Activated naive CD8-positive, alpha-beta T cell treated with anti-CD3 and anti-CD28 coated beads for 36 hours (primary cell): Measurements from ENCODE around the gene GPC6. TPM values are rescaled to one million over a fixed set of nuclear protein-coding genes. Genes with fewer than 3 reads are reported as not detected.

ENCODE experiments used
- DNase-seq: peaks from one replicate; pipeline ENCODE4 v3.0.0; 2021
- H3K27ac Mint-ChIP-seq: one replicate; pipeline ENCODE4 v1.8.0; 2022; ENCODE audit warnings: mild to moderate bottlenecking, moderate library complexity, mixed read lengths
- H3K27me3 Mint-ChIP-seq: one replicate; pipeline ENCODE4 v1.8.0; 2022; ENCODE audit warnings: mild to moderate bottlenecking, mixed read lengths
- H3K36me3 Mint-ChIP-seq: one replicate; pipeline ENCODE4 v1.8.0; 2021; ENCODE audit warnings: mild to moderate bottlenecking, mixed read lengths
- H3K4me1 Mint-ChIP-seq: one replicate; pipeline ENCODE4 v1.8.0; 2021; ENCODE audit warnings: mixed read lengths
- H3K4me3 Mint-ChIP-seq: one replicate; pipeline ENCODE4 v1.8.0; 2022; ENCODE audit warnings: mild to moderate bottlenecking, moderate library complexity, mixed read lengths
- H3K9me3 Mint-ChIP-seq: one replicate; pipeline ENCODE4 v1.8.0; 2022; ENCODE audit warnings: mixed read lengths
- total RNA-seq, 2 experiments: library from RNA; stranded (reverse); gene quantifications; one replicate each; pipeline ENCODE4 v1.2.3, GENCODE V29; 2021

Gene GPC6
- total RNA-seq, 2 experiments from 2014 or later = not detected

- no peak overlapping the region for H3K27ac Mint-ChIP-seq
- H3K9me3 Mint-ChIP-seq = no peaks in the 10 kb centered on the region
- H3K36me3 Mint-ChIP-seq = no peaks in the 10 kb centered on the region
- H3K4me3 Mint-ChIP-seq = no peak overlapping the region
- no peaks in the 10 kb centered on the region for H3K4me1 Mint-ChIP-seq
- no peak for DNase-seq
- H3K27me3 Mint-ChIP-seq = peaks cover 4% of the 10 kb centered on the region
Measured at GRCh38 chr13:93388701-93389100, 162.1 kb downstream of the GPC6 start.

- Mint-ChIP-seq H3K4me3 (no peak overlapping the region), H3K4me1 (no peaks in the 10 kb centered on the region), H3K27ac (no peak overlapping the region), H3K36me3 (no peaks in the 10 kb centered on the region), H3K27me3 (peaks cover 4% of the 10 kb centered on the region), H3K9me3 (no peaks in the 10 kb centered on the region)
- DNase-seq = no peak
Measured at GRCh38 chr13:93397619-93398018, 171.0 kb downstream of the GPC6 start.

GRCh38 chr13:93398167-93399035 is 171.8 kb downstream of the GPC6 start:
- Mint-ChIP-seq H3K27ac (no peak overlapping the region), H3K4me1 (no peaks in the 10 kb centered on the region), H3K9me3 (no peaks in the 10 kb centered on the region)

DNA sequence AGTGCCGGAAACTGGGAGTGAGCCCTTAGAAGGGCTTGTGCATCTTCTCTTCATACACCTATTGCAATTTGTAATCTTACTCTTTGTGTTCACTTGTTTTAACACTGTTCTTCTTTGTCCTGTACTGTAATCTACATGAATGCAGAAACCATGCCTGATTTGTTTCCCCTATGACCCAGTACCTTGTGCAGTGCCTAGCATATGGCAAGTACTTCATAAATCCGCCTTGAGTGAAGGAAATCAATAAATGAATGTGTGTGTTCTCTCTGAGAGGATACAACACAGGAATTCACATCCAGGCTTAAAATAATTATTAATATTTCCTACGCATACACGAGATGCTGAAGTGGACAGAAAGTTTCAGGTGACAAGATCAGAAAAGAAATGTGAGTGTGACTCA is 172.6 kb downstream of the GPC6 start:
- no peak overlapping the region for H3K27ac Mint-ChIP-seq
- H3K9me3 Mint-ChIP-seq = no peaks in the 10 kb centered on the region

More at GRCh38 chr13:93398167-93399035, 171.8 kb downstream of the GPC6 start:
- Mint-ChIP-seq H3K4me3 (no peak overlapping the region), H3K27me3 (peaks cover 3% of the 10 kb centered on the region), H3K36me3 (no peaks in the 10 kb centered on the region)
- DNase-seq = no peak

GRCh38 chr13:93406136-93406535 is 179.5 kb downstream of the GPC6 start:
- Mint-ChIP-seq H3K27me3 (no peaks in the 10 kb centered on the region), H3K9me3 (no peaks in the 10 kb centered on the region), H3K36me3 (no peaks in the 10 kb centered on the region), H3K4me3 (no peak overlapping the region), H3K27ac (no peak overlapping the region), H3K4me1 (no peaks in the 10 kb centered on the region)
- DNase-seq = no peak

More for the DNA sequence above, 172.6 kb downstream of the GPC6 start:
- H3K27me3 Mint-ChIP-seq = no peaks in the 10 kb centered on the region
- H3K4me1 Mint-ChIP-seq = no peaks in the 10 kb centered on the region
- H3K4me3 Mint-ChIP-seq = no peak overlapping the region
- DNase-seq = no peak
- no peaks in the 10 kb centered on the region for H3K36me3 Mint-ChIP-seq

DNA sequence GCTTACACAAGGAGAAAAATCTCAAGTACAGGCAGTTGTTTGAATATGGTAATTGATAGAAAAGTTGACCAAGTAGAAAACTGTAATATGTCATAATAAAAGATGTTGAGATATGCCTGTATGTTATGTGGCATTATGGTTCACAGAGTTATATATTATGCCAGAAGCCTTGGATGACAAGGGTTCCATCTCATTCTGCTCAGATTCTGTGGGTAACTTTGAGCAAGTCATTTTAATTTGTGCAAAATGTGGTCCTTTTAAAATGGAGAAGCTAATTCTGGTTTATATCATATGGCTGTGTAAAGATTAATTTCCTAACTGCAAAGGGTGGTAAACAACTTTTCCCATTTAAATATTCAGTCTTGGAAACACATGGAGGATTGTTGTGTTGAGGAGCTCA is 180.9 kb downstream of the GPC6 start:
- no peaks in the 10 kb centered on the region for H3K9me3 Mint-ChIP-seq
- no peak for DNase-seq
- H3K4me1 Mint-ChIP-seq = no peaks in the 10 kb centered on the region
- H3K27me3 Mint-ChIP-seq = no peaks in the 10 kb centered on the region
- no peak overlapping the region for H3K4me3 Mint-ChIP-seq
- H3K36me3 Mint-ChIP-seq = no peaks in the 10 kb centered on the region
- H3K27ac Mint-ChIP-seq = no peak overlapping the region

DNA sequence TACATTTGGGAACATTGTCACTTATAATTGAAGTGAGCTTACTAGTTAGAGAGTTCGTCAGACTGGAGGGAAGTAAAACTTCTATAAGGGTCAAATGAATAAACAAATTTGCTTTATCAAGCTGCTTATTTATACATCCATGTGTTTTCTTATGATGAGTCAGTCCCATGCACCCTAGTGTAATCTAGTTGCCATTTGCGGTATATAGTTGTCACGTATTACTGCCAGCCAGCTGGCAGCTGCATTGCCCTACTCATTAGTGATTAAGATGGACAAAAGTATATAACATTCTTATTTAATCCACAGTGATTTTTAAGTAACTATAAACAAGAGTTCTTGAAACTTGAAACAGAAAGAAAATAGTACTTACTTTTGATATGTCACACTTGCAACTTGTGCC is 182.4 kb downstream of the GPC6 start:
- no peak for DNase-seq
- Mint-ChIP-seq H3K9me3 (no peaks in the 10 kb centered on the region), H3K4me1 (no peaks in the 10 kb centered on the region), H3K27me3 (no peaks in the 10 kb centered on the region), H3K4me3 (no peak overlapping the region), H3K27ac (no peak overlapping the region), H3K36me3 (no peaks in the 10 kb centered on the region)

DNA sequence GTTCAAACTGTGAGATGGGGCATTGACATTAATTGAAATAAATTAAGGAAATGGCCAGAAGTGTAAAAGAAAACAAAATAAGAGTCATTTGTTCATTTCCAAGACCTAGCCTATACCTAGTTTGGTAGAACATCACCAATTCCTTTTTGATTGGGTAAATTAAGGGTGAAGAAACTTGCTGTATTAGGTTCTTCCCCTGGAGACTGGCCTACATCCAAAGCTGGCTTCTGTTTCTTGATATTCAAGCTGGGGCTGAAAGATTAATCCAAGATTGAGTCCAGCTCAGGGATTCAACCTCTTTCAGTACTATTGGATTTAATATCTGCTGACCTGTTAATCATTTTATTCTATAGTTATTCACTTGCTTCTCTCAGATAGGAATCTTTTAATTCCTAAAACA is 183.2 kb downstream of the GPC6 start:
- Mint-ChIP-seq H3K4me3 (no peak overlapping the region), H3K9me3 (no peaks in the 10 kb centered on the region), H3K27ac (no peak overlapping the region), H3K4me1 (no peaks in the 10 kb centered on the region), H3K36me3 (no peaks in the 10 kb centered on the region), H3K27me3 (no peaks in the 10 kb centered on the region)
- DNase-seq = no peak

- no peak for DNase-seq
- H3K4me3 Mint-ChIP-seq = no peak overlapping the region
- no peaks in the 10 kb centered on the region for H3K36me3 Mint-ChIP-seq
- H3K27me3 Mint-ChIP-seq = no peaks in the 10 kb centered on the region
- no peaks in the 10 kb centered on the region for H3K4me1 Mint-ChIP-seq
- H3K27ac Mint-ChIP-seq = no peak overlapping the region
- H3K9me3 Mint-ChIP-seq = no peaks in the 10 kb centered on the region
Measured at GRCh38 chr13:93411186-93411680, 184.6 kb downstream of the GPC6 start.

DNA sequence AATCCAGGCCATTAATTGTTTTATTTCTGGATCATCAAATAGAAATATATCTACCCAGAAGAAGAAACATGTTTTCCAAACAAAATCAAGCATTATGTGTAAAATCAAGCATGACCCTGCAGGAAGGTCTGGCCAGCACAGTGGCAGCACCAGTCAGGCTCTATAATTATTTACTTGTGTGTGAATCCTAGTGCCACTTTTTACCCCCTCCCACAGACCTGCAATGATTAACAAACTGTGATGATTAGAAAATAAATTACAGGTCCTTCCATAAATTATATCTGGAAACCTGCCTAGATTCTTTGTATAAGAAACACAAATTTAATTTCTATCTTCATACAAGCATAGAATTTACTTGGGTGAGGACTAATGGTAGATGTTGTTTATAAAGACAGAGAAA is 186.1 kb downstream of the GPC6 start:
- Mint-ChIP-seq H3K36me3 (no peaks in the 10 kb centered on the region), H3K4me3 (no peak overlapping the region), H3K9me3 (no peaks in the 10 kb centered on the region), H3K27ac (no peak overlapping the region), H3K4me1 (no peaks in the 10 kb centered on the region), H3K27me3 (no peaks in the 10 kb centered on the region)
- no peak for DNase-seq

DNA sequence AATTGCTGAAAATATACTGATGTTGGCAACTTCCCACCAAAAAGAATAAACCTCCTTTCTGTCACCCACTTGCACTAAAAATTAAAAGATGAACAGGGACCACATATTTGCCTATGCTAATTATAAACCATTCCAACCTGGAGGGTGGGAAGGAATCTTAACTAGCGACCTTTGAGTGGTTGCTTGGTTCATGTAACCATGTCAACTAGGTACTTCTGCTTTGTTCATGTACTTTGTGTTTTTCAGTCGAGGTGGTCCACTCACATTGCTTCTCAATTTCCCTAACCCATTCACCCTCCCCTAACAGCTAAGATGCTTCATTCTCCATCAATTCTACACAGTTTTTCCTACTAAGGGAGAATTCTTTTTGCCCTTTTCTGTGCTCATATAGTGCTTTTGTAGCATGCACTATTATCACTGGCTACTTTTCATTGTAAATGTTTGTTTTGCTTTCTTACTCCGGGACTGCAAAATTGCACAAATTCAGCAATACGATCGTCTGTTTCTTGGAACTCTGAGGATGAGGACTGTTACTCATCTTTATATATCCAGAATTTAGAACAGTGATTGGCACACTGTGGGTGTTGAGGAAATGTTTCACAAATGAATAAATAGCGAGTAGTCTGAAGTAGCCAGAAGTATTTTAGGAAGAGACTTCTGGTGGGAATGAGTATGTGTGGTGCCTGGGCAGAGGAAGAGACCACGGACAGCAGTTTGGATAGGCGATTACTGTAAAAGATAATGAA is 187.5 kb downstream of the GPC6 start:
- no peak for DNase-seq
- Mint-ChIP-seq H3K27me3 (no peaks in the 10 kb centered on the region), H3K36me3 (no peaks in the 10 kb centered on the region), H3K27ac (no peak overlapping the region), H3K4me1 (no peaks in the 10 kb centered on the region), H3K9me3 (no peaks in the 10 kb centered on the region), H3K4me3 (no peak overlapping the region)

- Mint-ChIP-seq H3K9me3 (no peaks in the 10 kb centered on the region), H3K4me1 (no peaks in the 10 kb centered on the region), H3K27me3 (peaks cover 4% of the 10 kb centered on the region), H3K36me3 (no peaks in the 10 kb centered on the region), H3K27ac (no peak overlapping the region), H3K4me3 (no peak overlapping the region)
- no peak for DNase-seq
Measured at GRCh38 chr13:93416736-93417355, 190.2 kb downstream of the GPC6 start.

- Mint-ChIP-seq H3K4me1 (no peaks in the 10 kb centered on the region), H3K4me3 (no peak overlapping the region)
- no peak for DNase-seq
Measured at GRCh38 chr13:93418398-93418797, 191.8 kb downstream of the GPC6 start.

DNA sequence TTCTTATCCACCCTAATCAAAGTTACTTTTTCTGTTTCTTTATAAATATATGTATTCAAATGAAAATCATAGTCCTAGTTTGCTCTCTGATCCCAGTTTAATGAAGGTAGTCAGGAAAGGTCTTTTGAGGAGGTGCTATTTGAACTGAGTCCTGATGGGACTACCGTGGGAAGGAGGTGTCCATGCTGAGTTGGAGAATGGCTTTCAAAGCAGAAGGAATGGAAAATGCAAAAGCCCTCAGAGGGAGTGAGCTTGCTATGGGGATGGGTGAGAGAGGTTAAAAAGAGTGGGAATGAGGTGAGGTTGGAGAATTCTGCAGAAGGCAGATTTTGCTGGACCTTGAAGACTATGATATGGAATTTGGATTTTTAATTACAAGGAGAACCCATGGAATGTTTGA is 193.6 kb downstream of the GPC6 start:
- H3K4me1 Mint-ChIP-seq = no peaks in the 10 kb centered on the region
- peaks cover 4% of the 10 kb centered on the region for H3K27me3 Mint-ChIP-seq
- DNase-seq = no peak
- no peak overlapping the region for H3K4me3 Mint-ChIP-seq
- H3K27ac Mint-ChIP-seq = no peak overlapping the region
- H3K36me3 Mint-ChIP-seq = no peaks in the 10 kb centered on the region
- no peaks in the 10 kb centered on the region for H3K9me3 Mint-ChIP-seq

More at GRCh38 chr13:93418398-93418797, 191.8 kb downstream of the GPC6 start:
- Mint-ChIP-seq H3K27me3 (peaks cover 4% of the 10 kb centered on the region), H3K9me3 (no peaks in the 10 kb centered on the region), H3K36me3 (no peaks in the 10 kb centered on the region), H3K27ac (no peak overlapping the region)

DNA sequence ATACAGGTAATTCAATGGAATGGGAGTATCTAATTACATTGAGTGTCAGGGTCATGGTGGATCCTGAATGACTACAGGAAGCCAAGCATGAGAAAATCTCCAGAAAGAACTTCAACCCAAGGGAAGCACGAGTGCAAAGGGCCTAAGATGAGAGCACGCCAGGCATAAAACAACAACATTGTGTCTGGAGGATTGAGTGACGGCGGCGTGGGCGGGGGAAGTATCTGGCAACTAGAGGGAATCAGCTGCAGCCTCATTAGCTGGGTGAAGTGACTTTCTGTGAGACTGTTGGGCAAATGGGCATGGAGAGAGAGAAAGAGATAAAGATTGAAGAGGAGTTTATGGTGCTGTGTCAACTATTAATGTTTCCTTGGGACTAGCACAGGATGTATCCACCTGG is 194.3 kb downstream of the GPC6 start:
- DNase-seq = no peak
- H3K4me1 Mint-ChIP-seq = no peaks in the 10 kb centered on the region
- H3K36me3 Mint-ChIP-seq = no peaks in the 10 kb centered on the region
- no peak overlapping the region for H3K27ac Mint-ChIP-seq
- no peaks in the 10 kb centered on the region for H3K9me3 Mint-ChIP-seq
- peaks cover 4% of the 10 kb centered on the region for H3K27me3 Mint-ChIP-seq
- no peak overlapping the region for H3K4me3 Mint-ChIP-seq
